Measurements from ENCODE around the gene IQGAP3. TPM values are rescaled to one million over a fixed set of nuclear protein-coding genes. Genes with fewer than 3 reads are reported as not detected.

The IQGAP3 gene
- polyA plus RNA-seq, 2 of the 4 experiments (the other 2 are of a cell fraction): 15.6 to 17.0 TPM

DNA sequence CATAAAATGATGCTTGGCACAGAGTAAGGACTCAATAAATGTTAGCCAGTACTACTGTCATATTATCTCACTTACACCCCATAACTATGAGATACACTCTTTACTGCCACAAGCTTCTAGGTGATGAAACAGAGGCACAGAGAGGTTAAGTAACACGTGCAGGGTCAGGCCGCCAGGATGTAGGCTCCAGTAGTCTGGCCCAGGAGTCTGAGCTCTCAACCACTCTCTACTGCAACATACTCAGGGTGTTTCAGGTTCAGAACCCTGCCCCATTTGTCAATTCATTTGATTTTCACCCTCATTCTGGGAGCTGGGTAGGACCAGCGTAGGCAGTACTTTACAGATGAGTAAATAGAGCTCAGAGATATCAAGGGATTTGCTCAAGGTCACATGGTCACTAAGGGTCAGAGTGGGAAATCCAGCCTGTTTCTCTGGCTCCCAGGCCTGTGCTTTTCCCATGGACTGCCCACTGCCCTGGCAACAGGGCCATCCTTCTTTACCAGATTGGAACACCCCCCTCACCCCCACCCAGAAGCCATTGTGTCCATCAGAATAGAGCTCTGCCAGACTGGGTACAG lies 21.2 kb downstream of the IQGAP3 start (continued):
- TF ChIP-seq, protein P1, sequence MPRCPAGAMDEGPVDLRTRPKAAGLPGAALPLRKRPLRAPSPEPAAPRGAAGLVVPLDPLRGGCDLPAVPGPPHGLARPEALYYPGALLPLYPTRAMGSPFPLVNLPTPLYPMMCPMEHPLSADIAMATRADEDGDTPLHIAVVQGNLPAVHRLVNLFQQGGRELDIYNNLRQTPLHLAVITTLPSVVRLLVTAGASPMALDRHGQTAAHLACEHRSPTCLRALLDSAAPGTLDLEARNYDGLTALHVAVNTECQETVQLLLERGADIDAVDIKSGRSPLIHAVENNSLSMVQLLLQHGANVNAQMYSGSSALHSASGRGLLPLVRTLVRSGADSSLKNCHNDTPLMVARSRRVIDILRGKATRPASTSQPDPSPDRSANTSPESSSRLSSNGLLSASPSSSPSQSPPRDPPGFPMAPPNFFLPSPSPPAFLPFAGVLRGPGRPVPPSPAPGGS (IDR thresholded peaks at IDR 0.05): no peak
- TF ChIP-seq BHLHE40 (IDR thresholded peaks at IDR 0.05; ENCODE audit: low read depth, low read length) (no peak), PHF8 (IDR thresholded peaks at IDR 0.05; ENCODE audit: borderline replicate concordance, low read depth) (no peak), MAZ (IDR thresholded peaks at IDR 0.05; ENCODE audit: borderline replicate concordance, low read depth, low read length) (no peak), CHD4 (IDR thresholded peaks at IDR 0.05; ENCODE audit: borderline replicate concordance) (no peak), RFX5 (IDR thresholded peaks at IDR 0.05) (no peak), SMC3 (IDR thresholded peaks at IDR 0.05) (no peak)
- TF ChIP-seq, protein P2, sequence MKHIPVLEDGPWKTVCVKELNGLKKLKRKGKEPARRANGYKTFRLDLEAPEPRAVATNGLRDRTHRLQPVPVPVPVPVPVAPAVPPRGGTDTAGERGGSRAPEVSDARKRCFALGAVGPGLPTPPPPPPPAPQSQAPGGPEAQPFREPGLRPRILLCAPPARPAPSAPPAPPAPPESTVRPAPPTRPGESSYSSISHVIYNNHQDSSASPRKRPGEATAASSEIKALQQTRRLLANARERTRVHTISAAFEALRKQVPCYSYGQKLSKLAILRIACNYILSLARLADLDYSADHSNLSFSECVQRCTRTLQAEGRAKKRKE (CRISPR knock-in tag; IDR thresholded peaks at IDR 0.05; ENCODE audit: low read depth): no peak

DNA sequence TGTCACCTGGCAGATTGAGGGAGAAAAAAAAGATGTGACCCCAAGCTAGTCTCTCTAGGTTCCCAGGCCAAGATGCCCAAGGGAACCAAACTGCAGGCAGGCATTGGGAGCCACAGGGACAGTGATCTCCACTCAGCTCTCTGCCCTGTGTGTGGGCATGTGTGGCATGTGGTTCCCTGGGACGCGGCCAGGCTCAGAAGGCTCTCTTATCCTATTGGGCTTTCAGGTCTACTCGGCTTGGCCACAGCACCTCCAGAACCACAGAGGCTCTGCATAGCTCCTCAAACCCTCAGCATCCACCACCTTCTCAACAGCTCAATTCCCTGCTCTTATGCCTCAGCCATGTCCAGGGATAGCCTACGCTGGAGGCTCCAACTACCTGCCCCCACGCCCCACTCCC lies 22.0 kb downstream of the IQGAP3 start:
- no peak overlapping the region for H3K4me3 ChIP-seq
- ATAC-seq (no peak; a peak in 1 of 6 replicates), DNase-seq (ENCODE audit: low read depth in 1 of 2, low spot score in 1 of 2) (no peak), FAIRE-seq (no peak)
- no peak overlapping the region for H3K27ac ChIP-seq
- WGBS (ENCODE audit: missing lambda C conversion rate): 69% methylated on average over 5 of the region's 5 CpGs
- H3K4me2 ChIP-seq: no peak overlapping the region
- ChIA-PET CTCF (interaction anchor here (0.6 to 1.8 kb wide), 6 partner anchors 13 to 109 kb away, joined by 3 to 6 read pairs (median 4); partner anchors contain the start of gene MEF2D), POLR2A (no interaction called here)
- H3K4me1 ChIP-seq: peaks cover 20% of the 10 kb centered on the region
- H3K9me3 ChIP-seq: no peaks in the 10 kb centered on the region
- TF ChIP-seq POLR2A (IDR thresholded peaks at IDR 0.05; ENCODE audit: low read length): no peak
- no peak for TF ChIP-seq ZSCAN20 (CRISPR knock-in tag; IDR thresholded peaks at IDR 0.05)
- TF ChIP-seq HDAC2 (IDR thresholded peaks at IDR 0.05): no peak
- TF ChIP-seq, protein P1 (IDR thresholded peaks at IDR 0.05): no peak
- TF ChIP-seq POLR2AphosphoS2 (conservative IDR thresholded peaks at IDR 0.05; ENCODE audit: low read length): no peak
- no peak for TF ChIP-seq EHF (CRISPR knock-in tag; IDR thresholded peaks at IDR 0.05)
- TF ChIP-seq ESRRA (IDR thresholded peaks at IDR 0.05; ENCODE audit: borderline replicate concordance, low read length): no peak
- TF ChIP-seq RCOR1 (IDR thresholded peaks at IDR 0.05; ENCODE audit: low read depth, low read length): no peak
- TF ChIP-seq, protein P3, sequence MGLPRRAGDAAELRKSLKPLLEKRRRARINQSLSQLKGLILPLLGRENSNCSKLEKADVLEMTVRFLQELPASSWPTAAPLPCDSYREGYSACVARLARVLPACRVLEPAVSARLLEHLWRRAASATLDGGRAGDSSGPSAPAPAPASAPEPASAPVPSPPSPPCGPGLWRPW (IDR thresholded peaks at IDR 0.05): no peak

DNA sequence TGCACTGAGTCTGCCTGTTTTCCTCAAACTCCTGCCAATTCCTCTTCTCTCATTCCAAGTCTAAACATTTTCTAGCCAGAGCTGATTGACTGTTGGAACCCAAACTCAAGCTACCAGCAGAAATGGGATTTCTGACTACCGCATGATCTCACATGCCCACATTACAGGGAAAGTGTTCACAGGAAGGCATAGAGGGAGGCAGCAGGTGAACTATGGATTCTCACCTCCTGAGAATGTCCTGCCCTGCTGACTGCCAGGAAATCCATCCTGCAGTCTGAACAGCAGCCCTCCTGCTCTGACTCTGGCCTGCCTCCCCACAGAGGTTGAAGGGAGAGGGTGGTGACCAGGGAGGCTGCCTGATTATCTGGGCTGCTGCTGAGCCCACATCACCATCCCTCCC lies 22.5 kb downstream of the IQGAP3 start:
- TF ChIP-seq RCOR1 (IDR thresholded peaks at IDR 0.05; ENCODE audit: low read depth, low read length): no peak
- no peak for TF ChIP-seq POLR2AphosphoS2 (conservative IDR thresholded peaks at IDR 0.05; ENCODE audit: low read length)
- no peak for TF ChIP-seq NPAS2 (CRISPR knock-in tag; IDR thresholded peaks at IDR 0.05; ENCODE audit: borderline replicate concordance)
- TF ChIP-seq, protein P4, sequence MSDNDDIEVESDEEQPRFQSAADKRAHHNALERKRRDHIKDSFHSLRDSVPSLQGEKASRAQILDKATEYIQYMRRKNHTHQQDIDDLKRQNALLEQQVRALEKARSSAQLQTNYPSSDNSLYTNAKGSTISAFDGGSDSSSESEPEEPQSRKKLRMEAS (IDR thresholded peaks at IDR 0.05): no peak
- no peak for TF ChIP-seq ZNF302 (CRISPR knock-in tag; IDR thresholded peaks at IDR 0.05)
- no peak for TF ChIP-seq RFX5 (IDR thresholded peaks at IDR 0.05)
- TF ChIP-seq MYC (IDR thresholded peaks at IDR 0.05; ENCODE audit: borderline replicate concordance, low read length): no peak
- TF ChIP-seq, protein P5, sequence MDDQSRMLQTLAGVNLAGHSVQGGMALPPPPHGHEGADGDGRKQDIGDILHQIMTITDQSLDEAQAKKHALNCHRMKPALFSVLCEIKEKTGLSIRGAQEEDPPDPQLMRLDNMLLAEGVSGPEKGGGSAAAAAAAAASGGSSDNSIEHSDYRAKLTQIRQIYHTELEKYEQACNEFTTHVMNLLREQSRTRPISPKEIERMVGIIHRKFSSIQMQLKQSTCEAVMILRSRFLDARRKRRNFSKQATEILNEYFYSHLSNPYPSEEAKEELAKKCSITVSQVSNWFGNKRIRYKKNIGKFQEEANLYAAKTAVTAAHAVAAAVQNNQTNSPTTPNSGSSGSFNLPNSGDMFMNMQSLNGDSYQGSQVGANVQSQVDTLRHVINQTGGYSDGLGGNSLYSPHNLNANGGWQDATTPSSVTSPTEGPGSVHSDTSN (IDR thresholded peaks at IDR 0.05): no peak
- TF ChIP-seq, protein P6, sequence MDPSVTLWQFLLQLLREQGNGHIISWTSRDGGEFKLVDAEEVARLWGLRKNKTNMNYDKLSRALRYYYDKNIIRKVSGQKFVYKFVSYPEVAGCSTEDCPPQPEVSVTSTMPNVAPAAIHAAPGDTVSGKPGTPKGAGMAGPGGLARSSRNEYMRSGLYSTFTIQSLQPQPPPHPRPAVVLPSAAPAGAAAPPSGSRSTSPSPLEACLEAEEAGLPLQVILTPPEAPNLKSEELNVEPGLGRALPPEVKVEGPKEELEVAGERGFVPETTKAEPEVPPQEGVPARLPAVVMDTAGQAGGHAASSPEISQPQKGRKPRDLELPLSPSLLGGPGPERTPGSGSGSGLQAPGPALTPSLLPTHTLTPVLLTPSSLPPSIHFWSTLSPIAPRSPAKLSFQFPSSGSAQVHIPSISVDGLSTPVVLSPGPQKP (IDR thresholded peaks at IDR 0.05; ENCODE audit: low read depth, low read length): no peak
- H3K4me1 ChIP-seq: peaks cover 20% of the 10 kb centered on the region
- H3K27ac ChIP-seq: no peak overlapping the region
- no peak overlapping the region for H3K4me3 ChIP-seq
- no peak for FAIRE-seq
- 100% methylated on average over 1 of the region's 1 CpG for WGBS (ENCODE audit: missing lambda C conversion rate)
- DNase-seq (ENCODE audit: low read depth in 1 of 2, low spot score in 1 of 2): no peak
- ChIA-PET CTCF (interaction anchor here (1.2 to 1.8 kb wide), 4 partner anchors 13 to 110 kb away, joined by 3 to 6 read pairs (median 5); partner anchors contain the start of gene MEF2D), POLR2A (no interaction called here)
- H3K9me3 ChIP-seq: no peaks in the 10 kb centered on the region
- H3K4me2 ChIP-seq: no peak overlapping the region
- no peak; a peak in 1 of 6 replicates for ATAC-seq
